Measurements from ENCODE around the gene IQGAP2. TPM values are rescaled to one million over a fixed set of nuclear protein-coding genes. Genes with fewer than 3 reads are reported as not detected.

IQGAP2 gene
- polyA plus RNA-seq, 1 donor from 2014 or later: 8.0 TPM

GRCh38 chr5:76652809-76653414 is 249.8 kb downstream of the IQGAP2 start:
- H3K36me3 Mint-ChIP-seq: peaks cover 11% of the 10 kb centered on the region
- H3K27ac Mint-ChIP-seq: no peak overlapping the region
- no peak overlapping the region for H3K4me3 Mint-ChIP-seq
- H3K27me3 Mint-ChIP-seq: no peaks in the 10 kb centered on the region
- peaks cover 1 to 13% (median 9%) of the 10 kb centered on the region in 3 donors for H3K9me3 Mint-ChIP-seq
- H3K4me1 Mint-ChIP-seq: no peaks in the 10 kb centered on the region

- Mint-ChIP-seq H3K36me3 (peaks cover 2% of the 10 kb centered on the region), H3K4me1 (no peaks in the 10 kb centered on the region), H3K9me3 (no peaks in the 10 kb centered on the region), H3K27me3 (no peaks in the 10 kb centered on the region), H3K4me3 (no peak overlapping the region), H3K27ac (no peak overlapping the region)
These were observed 254.0 kb downstream of the IQGAP2 start for GRCh38 chr5:76657091-76657490.

GRCh38 chr5:76657683-76658311 is 254.7 kb downstream of the IQGAP2 start:
- Mint-ChIP-seq H3K27ac (no peak overlapping the region), H3K4me3 (no peak overlapping the region), H3K9me3 (no peaks in the 10 kb centered on the region), H3K4me1 (no peaks in the 10 kb centered on the region), H3K27me3 (no peaks in the 10 kb centered on the region), H3K36me3 (peaks cover 5% of the 10 kb centered on the region)

- Mint-ChIP-seq H3K27ac (no peak overlapping the region), H3K4me3 (no peak overlapping the region), H3K9me3 (no peaks in the 10 kb centered on the region), H3K4me1 (peaks cover 0 to 5% (median 4%) of the 10 kb centered on the region in 3 donors), H3K27me3 (no peaks in the 10 kb centered on the region), H3K36me3 (peaks cover 6% of the 10 kb centered on the region)
These were observed 257.3 kb downstream of the IQGAP2 start for GRCh38 chr5:76660360-76660759.

- H3K36me3 Mint-ChIP-seq: peaks cover 15% of the 10 kb centered on the region
These were observed 259.4 kb downstream of the IQGAP2 start for GRCh38 chr5:76662521-76662920.

GRCh38 chr5:76663573-76663972 is 260.5 kb downstream of the IQGAP2 start:
- Mint-ChIP-seq H3K27ac (no peak overlapping the region), H3K4me1 (peaks cover 0 to 5% (median 4%) of the 10 kb centered on the region in 3 donors), H3K36me3 (peaks cover 16% of the 10 kb centered on the region), H3K4me3 (no peak overlapping the region), H3K9me3 (no peaks in the 10 kb centered on the region), H3K27me3 (no peaks in the 10 kb centered on the region)

More at GRCh38 chr5:76662521-76662920, 259.4 kb downstream of the IQGAP2 start:
- Mint-ChIP-seq H3K27me3 (no peaks in the 10 kb centered on the region), H3K9me3 (no peaks in the 10 kb centered on the region), H3K4me1 (peaks cover 0 to 5% (median 4%) of the 10 kb centered on the region in 3 donors), H3K4me3 (no peak overlapping the region), H3K27ac (no peak overlapping the region)

- no peaks in the 10 kb centered on the region for H3K27me3 Mint-ChIP-seq
These were observed 261.0 kb downstream of the IQGAP2 start for GRCh38 chr5:76664079-76664478.

GRCh38 chr5:76667495-76667894 is 264.4 kb downstream of the IQGAP2 start:
- H3K27ac Mint-ChIP-seq: no peak overlapping the region
- H3K4me1 Mint-ChIP-seq: peaks cover 0 to 5% (median 4%) of the 10 kb centered on the region in 3 donors
- H3K27me3 Mint-ChIP-seq: no peaks in the 10 kb centered on the region
- H3K36me3 Mint-ChIP-seq: peaks cover 19% of the 10 kb centered on the region
- H3K9me3 Mint-ChIP-seq: no peaks in the 10 kb centered on the region
- no peak overlapping the region for H3K4me3 Mint-ChIP-seq

More at GRCh38 chr5:76664079-76664478, 261.0 kb downstream of the IQGAP2 start:
- Mint-ChIP-seq H3K4me3 (no peak overlapping the region), H3K4me1 (peaks cover 0 to 5% (median 4%) of the 10 kb centered on the region in 3 donors), H3K27ac (no peak overlapping the region), H3K36me3 (peaks cover 16% of the 10 kb centered on the region), H3K9me3 (no peaks in the 10 kb centered on the region)

GRCh38 chr5:76669245-76669644 is 266.2 kb downstream of the IQGAP2 start:
- Mint-ChIP-seq H3K27me3 (no peaks in the 10 kb centered on the region), H3K4me3 (no peak overlapping the region), H3K27ac (no peak overlapping the region), H3K9me3 (no peaks in the 10 kb centered on the region), H3K4me1 (peaks cover 0 to under 1% (median 0%) of the 10 kb centered on the region in 3 donors), H3K36me3 (peaks cover 16% of the 10 kb centered on the region)

GRCh38 chr5:76670508-76670907 is 267.4 kb downstream of the IQGAP2 start:
- Mint-ChIP-seq H3K27me3 (no peaks in the 10 kb centered on the region), H3K9me3 (no peaks in the 10 kb centered on the region), H3K4me1 (no peaks in the 10 kb centered on the region), H3K4me3 (no peak overlapping the region), H3K27ac (no peak overlapping the region), H3K36me3 (peaks cover 14% of the 10 kb centered on the region)

- Mint-ChIP-seq H3K27me3 (no peaks in the 10 kb centered on the region), H3K9me3 (no peaks in the 10 kb centered on the region), H3K36me3 (peaks cover 8% of the 10 kb centered on the region), H3K27ac (no peak overlapping the region), H3K4me1 (no peaks in the 10 kb centered on the region), H3K4me3 (no peak overlapping the region)
These were observed 269.2 kb downstream of the IQGAP2 start for GRCh38 chr5:76672242-76672641.

- H3K27me3 Mint-ChIP-seq: no peaks in the 10 kb centered on the region
- peaks cover 5% of the 10 kb centered on the region for H3K36me3 Mint-ChIP-seq
- H3K9me3 Mint-ChIP-seq: no peaks in the 10 kb centered on the region
- H3K4me3 Mint-ChIP-seq: no peak overlapping the region
- H3K27ac Mint-ChIP-seq: no peak overlapping the region
- peaks cover 0 to 3% (median 0%) of the 10 kb centered on the region in 3 donors for H3K4me1 Mint-ChIP-seq
These were observed 270.0 kb downstream of the IQGAP2 start for GRCh38 chr5:76673125-76673524.

GRCh38 chr5:76674330-76675066 is 271.4 kb downstream of the IQGAP2 start:
- no peaks in the 10 kb centered on the region for H3K9me3 Mint-ChIP-seq
- peaks cover 0 to 3% (median 0%) of the 10 kb centered on the region in 3 donors for H3K4me1 Mint-ChIP-seq
- H3K4me3 Mint-ChIP-seq: no peak overlapping the region
- no peaks in the 10 kb centered on the region for H3K27me3 Mint-ChIP-seq
- H3K27ac Mint-ChIP-seq: no peak overlapping the region
- peaks cover 6% of the 10 kb centered on the region for H3K36me3 Mint-ChIP-seq

GRCh38 chr5:76675364-76675763 is 272.3 kb downstream of the IQGAP2 start:
- Mint-ChIP-seq H3K9me3 (no peaks in the 10 kb centered on the region), H3K4me1 (peaks cover 0 to 3% (median 0%) of the 10 kb centered on the region in 3 donors), H3K27ac (no peak overlapping the region), H3K36me3 (peaks cover 5% of the 10 kb centered on the region), H3K4me3 (no peak overlapping the region), H3K27me3 (no peaks in the 10 kb centered on the region)

GRCh38 chr5:76677849-76678472 is 274.9 kb downstream of the IQGAP2 start:
- Mint-ChIP-seq H3K27ac (no peak overlapping the region), H3K9me3 (no peaks in the 10 kb centered on the region), H3K36me3 (peaks cover 2% of the 10 kb centered on the region)

More at GRCh38 chr5:76677849-76678472, 274.9 kb downstream of the IQGAP2 start:
- Mint-ChIP-seq H3K4me3 (no peak overlapping the region), H3K27me3 (no peaks in the 10 kb centered on the region), H3K4me1 (peaks cover 0 to 3% (median 0%) of the 10 kb centered on the region in 3 donors)
